CD4-positive, alpha-beta T cell treated with Interleukin-6 at 100 ng/mL for 8 hours (primary cell): ENCODE results near the gene COMT.
A peak's percentile ranks its signal among the peaks of the same experiment; 100 is the strongest.

ENCODE experiments used
- DNase-seq: peaks from one replicate; pipeline ENCODE4 v3.0.0-alpha.2; 2020; ENCODE audit warnings: mixed read lengths, low spot score

Gene COMT

DNA sequence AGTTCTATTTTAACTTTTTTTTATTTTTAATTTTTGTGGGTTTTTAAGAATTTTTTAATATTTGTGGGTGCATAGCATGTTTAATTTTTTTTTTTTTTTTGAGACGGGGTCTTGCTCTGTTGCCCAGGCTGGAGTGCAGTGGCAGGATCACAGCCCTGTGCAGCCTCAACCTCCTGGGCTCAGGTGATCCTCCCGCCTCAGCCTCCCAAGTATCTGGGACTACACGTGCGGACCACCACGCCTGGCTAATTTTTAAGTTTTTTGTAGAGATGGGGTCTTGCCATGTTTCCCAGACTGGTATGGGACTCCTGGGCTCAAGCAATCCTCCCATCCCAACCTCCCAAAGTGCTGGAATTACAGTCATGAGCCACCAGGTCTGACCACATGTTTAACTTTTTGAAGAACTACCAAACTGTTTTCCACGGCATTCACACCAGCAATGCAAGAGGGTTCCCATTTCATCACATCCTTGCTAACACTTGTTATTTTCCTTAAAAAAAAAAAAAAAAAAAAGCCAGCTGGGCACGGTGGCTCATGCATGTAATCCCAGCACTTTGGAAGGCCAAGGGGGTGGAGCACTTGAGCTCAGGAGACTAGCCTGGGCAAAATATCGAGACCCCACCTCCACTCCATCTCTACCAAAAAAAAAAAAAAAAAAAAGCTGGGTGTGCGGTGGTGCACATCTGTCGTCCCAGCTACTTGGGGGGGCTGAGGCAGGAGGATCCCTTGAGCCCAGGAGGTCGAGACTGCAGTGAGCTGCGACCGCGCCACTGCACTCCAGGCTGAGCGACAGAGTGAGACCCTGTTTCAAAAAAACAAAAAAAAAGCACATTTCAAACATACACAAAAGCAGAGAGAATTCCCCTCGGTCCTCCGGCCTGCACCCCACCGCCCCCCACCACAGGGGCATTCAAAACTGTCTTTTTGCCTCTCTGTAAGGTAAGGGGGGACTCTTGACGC is 16.8 kb downstream of the COMT start:
- DNase-seq, result no peak

DNA sequence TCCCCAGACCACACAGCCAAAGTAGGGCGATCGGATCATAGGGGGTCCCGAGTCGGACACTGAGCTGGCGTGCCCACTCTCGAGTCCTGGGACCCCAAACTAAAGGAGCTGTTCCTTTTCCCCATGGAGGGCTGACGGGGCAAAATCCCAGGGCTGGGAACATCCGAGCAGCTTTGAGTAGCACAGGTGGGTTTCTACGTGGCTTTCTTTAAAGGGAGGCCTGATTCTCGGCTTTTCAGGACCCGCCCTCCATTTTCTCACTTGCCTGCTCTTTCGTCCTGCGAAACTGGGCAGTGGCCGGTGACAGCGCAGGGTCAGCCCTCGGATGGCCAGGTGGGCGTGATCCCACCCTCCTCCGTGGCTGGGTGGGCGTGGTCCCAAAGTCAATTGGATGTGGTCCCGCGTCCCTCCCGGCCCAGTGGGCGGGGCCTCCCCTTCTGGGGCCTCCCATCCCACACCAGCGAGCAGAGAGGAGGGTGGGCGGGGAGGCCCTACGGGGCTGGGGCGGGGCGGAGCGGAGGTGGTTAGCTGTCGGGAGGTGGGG is 17.5 kb downstream of the COMT start:
- no peak for DNase-seq

DNA sequence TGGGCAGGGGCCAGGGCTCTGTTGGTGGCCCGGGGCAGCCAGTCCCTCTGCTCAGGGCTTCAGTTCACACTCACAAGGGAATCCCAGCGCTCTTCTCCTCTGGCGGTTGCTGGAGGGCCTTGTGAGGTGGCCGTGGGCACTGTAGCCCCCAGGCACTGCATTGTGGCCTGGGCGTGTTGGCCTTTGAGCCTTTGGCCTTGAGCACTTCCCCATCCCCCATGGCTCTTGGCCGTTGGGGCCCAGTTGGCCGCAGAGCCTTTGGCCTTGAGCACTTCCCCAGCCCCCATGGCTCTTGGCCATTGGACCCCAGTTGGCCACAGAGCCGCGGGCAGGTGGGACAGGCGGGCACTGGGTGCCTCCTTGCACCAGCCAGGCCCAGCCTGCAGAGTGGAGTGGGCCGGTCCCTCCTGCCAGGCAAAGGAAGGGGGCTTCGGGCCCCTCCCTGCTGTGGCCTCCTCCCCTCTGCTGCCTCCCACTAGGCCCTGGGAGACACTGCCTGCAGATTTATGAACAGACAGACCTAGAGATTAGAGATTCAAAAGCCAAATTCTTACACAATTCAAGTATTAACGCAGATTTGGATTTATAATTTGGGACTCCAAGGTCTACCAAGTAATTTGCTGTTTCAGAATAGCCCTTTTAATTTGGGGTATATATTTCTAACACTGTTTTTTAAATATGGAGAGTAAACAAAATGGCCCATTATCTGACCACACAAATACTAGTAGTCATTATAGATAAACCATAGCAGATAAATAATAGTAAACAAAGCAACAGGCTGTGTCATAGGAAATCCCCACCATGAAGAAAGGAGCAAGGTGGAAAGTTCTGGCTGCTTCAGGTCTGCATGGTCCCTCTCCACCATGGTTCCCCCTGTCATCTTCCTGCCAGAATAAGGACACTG is 18.3 kb downstream of the COMT start:
- no peak for DNase-seq

DNA sequence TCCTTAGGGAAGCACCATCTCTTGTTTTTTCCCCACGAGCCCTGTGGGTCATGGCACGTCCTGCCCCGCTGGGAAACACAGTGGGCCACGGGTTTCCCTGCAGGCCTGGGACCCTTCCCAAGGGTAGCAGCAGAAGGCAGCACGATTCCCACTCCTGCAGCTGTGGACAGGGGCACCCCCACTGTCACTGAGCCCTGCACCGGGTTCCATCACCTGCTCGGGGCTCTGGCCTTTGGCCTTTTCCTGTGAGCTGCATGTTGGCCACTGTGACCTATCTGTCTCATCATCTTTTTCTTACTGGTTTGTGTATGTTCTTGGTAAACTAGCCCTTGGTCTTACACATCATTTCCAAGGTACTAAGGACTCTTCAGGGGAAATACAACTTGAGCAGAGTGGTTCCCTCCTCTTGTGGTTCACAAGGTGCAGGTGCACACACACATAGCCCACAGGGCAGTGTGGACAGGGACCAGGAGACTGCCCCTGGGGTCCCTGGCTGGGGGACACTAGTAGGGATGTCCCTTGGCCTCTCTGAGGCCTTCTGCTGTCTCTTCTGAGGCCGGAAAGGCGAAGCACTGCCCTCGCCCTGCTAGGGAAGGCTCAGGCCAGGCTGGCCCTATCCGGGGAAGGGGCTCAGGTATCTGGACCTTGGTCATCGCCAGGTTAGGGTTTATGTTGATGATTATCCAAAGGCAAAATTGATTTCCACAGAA is 19.1 kb downstream of the COMT start:
- no peak for DNase-seq

DNA sequence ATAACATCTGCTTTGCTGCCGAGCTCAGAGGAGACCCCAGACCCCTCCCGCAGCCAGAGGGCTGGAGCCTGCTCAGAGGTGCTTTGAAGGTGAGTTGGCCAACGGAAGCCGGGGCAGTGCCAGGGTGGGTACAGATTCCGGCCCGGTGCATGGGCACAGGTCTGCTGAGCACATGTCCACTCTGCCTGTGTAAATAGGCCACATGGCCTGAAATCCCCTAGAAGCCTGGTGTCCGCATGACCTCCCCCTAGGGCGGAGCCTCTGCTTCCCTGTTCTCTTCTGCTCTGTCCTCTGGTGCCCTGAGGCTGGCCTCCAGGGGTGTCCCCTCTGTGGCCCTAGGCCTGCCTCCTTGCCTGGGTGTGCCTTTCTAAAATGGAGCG is 19.6 kb downstream of the COMT start:
- no peak for DNase-seq

DNA sequence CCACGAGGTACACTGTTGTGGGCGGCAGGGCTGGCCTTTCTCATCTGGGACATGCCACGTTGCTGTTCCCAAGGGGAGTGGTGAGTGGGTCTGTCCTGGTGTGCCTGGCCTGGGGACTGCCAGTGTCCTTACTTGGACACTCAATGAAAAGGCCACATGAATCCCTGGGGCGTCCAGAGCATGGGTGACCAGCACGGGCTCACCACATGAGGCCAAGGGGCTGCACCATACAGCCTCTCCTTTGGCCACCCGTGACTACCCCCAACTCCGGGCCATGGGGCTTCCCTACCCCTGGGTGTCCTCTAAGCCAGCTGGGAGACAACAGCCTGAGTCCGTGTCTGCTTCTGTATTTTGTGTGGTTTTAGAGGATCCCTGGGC is 20.3 kb downstream of the COMT start:
- DNase-seq, result no peak

DNA sequence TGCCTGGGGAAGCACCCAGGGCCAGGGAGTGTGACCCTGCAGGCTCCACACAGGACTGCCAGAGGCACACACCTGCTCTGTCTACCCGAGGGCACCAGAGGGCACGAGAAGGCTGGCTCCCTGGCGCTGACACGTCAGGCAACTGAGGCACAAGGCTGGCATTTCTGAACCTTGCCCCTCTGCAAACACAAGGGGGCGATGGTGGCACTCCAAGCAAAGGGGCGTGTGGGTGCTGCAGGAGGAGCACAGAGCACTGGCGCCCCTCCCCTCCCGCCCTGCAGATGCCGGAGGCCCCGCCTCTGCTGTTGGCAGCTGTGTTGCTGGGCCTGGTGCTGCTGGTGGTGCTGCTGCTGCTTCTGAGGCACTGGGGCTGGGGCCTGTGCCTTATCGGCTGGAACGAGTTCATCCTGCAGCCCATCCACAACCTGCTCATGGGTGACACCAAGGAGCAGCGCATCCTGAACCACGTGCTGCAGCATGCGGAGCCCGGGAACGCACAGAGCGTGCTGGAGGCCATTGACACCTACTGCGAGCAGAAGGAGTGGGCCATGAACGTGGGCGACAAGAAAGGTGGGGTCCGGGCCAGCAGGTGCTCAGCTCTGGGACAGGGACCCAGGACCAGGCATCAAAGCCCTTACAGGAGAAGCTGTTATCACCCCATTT is 20.8 kb downstream of the COMT start:
- DNase-seq, result peak; percentile 36

DNA sequence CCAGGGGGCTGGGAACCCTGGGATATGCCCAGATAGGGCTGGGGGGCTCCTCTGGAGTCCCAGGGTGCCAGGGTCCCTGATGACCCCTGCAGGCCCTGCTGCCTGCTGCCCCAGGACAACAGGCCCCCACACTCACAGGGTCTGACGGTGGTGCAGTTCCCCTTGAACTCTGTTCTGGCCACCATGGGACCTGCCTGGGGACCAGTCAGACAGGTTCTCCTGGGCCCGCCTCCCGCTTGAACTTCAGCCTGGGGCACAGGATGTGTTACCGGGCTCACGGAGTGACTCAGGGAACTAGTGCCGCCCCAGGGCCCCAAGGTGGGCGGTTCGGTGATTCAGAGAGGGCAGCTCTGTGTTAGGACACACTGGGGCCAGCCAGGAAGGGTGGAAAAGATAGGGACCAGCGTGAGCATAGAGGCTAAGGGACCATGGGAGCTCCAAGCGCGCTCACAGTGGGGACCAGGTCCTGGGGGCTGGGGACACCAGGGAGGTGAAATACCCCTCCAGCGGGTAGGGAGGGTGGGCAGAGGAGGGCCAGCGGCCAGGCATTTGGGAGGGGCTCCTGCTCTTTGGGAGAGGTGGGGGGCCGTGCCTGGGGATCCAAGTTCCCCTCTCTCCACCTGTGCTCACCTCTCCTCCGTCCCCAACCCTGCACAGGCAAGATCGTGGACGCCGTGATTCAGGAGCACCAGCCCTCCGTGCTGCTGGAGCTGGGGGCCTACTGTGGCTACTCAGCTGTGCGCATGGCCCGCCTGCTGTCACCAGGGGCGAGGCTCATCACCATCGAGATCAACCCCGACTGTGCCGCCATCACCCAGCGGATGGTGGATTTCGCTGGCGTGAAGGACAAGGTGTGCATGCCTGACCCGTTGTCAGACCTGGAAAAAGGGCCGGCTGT is 21.6 kb downstream of the COMT start:
- DNase-seq, result no peak

DNA sequence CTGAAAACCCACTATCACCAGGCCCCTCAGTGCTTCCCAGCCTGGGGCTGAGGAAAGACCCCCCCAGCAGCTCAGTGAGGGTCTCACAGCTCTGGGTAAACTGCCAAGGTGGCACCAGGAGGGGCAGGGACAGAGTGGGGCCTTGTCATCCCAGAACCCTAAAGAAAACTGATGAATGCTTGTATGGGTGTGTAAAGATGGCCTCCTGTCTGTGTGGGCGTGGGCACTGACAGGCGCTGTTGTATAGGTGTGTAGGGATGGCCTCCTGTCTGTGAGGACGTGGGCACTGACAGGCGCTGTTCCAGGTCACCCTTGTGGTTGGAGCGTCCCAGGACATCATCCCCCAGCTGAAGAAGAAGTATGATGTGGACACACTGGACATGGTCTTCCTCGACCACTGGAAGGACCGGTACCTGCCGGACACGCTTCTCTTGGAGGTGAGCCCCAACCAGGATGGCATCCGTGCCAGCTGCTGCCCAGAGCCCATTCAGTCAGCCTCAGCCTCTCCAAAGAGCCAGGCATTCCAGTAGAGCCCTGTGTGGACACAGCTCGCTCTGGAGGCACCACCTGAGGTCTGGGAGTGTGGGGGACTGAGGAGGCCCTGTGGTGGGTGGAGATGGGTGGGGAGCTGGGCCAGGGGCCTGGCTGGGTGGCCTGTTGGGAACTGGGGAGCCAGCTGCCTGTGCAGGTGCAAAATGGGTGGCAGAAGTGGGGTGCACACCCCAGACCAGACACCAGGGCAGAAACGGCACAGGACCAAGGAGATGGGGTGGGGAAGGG is 22.5 kb downstream of the COMT start:
- no peak for DNase-seq

DNA sequence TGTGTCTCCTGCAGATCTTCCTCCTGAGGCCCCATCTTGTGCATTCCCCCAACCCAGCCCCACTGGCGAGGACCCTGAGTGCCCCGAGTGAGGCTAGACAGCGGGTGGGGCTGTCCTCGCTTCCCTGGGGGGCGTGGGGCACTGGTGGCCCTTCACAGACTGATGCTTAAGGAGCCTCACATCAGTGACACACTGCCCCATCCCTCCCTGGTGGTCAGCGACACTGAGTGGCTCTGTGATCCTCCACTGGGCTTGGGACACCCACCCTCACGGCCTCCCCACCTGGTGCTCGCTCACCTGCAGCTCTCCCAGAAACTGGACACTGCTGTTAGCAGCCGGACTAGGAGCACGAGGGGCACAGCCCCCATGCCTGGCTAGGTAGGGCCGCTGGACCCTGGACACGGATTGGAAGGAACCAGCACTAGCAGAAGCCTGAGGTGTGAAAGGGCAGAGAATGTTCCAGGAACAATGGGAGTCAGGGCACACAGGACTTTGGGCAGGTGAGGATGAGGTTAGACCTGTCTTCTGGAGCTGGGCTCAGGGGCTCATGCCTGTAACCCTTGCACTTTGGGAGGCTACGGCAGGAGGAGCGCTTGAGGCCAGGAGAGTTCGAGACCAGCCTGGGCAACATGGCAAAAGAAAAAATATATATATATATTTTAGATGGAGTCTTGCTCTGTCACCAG is 23.3 kb downstream of the COMT start:
- no peak for DNase-seq

DNA sequence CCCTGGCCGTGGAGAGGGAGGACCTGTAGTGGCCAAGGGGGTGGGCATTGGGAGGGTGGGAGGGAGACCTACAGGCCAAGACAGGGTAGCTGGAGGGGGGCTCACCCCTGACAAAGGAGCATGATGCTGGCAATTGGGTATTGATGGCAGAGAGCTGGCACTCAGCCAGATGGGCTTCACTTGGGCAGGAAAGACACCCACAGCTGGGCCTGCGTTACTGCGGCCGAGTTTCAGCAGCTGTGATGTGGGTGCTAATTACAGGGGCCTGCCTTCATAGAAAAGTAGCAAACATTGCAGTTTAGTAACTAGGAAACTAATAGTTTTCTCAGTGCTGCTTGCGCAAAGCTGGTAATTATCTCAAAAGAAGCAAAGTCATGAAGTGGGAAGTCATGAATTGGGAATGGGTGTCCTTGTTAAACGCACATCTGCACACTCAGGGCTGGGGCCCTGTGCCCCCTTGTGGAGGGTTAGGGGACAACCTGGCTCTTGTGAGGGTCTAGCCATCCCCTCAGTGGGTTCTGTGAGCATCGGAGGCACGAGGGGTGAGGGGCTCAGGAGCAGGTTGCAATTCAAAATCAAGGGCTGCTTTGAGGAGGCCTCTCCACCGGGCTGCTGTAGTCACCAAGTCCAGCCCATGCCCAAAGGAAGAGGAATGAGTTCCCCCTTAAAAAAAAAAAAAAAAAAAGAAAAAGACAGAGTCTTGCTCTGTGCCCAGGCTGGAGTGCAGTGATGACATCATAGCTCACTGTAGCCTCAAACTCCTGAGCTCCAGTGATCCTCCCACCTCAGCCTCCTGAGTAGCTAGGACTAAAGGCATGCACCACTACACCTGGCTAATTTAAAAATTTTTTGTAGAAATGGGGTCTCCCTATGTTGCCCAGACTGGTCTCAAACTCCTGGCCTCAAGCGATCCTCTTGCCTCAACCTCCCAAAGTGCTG is 24.5 kb downstream of the COMT start:
- DNase-seq, result no peak

DNA sequence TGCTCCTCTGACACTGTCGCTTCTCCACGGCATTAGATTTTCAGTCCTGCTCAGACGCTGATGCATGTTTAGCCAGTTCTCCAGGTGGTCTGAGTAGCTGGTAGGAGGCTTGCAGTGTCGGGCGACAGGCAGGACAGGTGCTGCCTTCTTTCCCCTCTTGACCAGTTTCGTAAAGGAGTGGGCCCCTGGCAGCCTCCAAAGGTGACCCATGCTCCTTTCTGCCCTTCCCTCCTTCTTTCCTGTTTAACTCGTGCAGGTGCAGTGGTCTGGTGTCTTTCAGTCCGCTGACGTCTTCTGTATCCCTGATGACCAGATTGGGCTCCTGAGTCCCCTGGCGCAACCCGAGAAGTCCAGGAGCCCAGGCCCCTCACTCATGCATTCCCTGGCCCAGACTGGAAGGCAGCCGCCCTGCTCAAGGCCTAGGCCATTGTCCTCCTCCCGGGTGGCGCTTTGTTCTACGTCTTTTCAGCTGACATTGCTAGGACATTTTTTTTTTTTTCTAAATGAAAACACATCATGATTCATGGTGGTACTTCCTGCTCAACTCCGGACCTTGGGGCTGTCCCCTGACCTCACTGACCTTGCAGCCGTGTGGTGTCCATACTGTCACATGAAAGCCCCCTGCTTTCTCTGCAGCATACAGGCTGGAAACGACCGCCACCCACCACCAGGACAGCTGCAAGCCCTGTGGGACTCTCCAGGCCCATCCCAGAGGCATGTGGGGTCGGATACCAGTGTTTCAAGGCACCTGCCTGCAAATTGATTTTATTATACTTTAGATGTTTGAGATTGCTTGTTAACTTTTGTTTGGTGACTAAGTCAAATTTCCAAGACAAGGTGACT is 25.6 kb downstream of the COMT start:
- DNase-seq, result no peak

DNA sequence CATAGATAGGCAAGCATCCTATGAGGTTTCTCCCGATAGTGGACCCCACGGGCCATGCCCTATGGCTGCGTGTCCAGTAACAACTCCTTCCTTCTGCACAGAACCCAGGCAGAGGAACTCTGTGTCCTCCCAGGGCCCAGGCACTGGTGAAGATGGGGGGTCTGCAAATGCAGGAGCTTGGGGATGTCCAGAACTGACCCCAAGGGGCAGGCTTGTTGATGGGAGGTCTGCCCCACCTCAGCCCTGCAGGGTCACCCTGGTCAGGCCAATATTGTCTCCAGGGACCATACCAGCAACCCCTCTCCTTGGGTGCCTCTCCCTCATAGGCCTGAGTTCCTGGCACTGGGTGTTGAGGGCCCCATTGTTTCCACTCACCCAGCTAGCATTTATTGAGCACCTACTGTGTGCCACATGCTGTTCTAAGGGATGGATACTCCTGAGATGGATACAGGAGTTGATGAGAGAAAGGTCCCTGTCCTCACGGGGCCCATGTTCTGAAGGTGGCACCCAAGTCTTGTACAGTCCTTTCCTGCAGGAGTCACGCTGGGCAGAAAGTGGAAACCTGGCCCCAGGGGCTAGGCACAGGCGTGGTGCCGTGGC is 26.4 kb downstream of the COMT start:
- no peak for DNase-seq

DNA sequence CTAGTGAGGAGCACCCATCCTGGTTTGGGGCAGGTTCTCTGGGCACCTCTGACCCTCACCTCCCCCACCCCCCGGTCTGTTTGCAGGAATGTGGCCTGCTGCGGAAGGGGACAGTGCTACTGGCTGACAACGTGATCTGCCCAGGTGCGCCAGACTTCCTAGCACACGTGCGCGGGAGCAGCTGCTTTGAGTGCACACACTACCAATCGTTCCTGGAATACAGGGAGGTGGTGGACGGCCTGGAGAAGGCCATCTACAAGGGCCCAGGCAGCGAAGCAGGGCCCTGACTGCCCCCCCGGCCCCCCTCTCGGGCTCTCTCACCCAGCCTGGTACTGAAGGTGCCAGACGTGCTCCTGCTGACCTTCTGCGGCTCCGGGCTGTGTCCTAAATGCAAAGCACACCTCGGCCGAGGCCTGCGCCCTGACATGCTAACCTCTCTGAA is 26.9 kb downstream of the COMT start:
- DNase-seq, result no peak

DNA sequence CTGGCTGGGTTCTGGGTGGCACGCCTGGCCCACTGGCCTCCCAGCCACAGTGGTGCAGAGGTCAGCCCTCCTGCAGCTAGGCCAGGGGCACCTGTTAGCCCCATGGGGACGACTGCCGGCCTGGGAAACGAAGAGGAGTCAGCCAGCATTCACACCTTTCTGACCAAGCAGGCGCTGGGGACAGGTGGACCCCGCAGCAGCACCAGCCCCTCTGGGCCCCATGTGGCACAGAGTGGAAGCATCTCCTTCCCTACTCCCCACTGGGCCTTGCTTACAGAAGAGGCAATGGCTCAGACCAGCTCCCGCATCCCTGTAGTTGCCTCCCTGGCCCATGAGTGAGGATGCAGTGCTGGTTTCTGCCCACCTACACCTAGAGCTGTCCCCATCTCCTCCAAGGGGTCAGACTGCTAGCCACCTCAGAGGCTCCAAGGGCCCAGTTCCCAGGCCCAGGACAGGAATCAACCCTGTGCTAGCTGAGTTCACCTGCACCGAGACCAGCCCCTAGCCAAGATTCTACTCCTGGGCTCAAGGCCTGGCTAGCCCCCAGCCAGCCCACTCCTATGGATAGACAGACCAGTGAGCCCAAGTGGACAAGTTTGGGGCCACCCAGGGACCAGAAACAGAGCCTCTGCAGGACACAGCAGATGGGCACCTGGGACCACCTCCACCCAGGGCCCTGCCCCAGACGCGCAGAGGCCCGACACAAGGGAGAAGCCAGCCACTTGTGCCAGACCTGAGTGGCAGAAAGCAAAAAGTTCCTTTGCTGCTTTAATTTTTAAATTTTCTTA is 27.8 kb downstream of the COMT start:
- DNase-seq, result no peak

DNA sequence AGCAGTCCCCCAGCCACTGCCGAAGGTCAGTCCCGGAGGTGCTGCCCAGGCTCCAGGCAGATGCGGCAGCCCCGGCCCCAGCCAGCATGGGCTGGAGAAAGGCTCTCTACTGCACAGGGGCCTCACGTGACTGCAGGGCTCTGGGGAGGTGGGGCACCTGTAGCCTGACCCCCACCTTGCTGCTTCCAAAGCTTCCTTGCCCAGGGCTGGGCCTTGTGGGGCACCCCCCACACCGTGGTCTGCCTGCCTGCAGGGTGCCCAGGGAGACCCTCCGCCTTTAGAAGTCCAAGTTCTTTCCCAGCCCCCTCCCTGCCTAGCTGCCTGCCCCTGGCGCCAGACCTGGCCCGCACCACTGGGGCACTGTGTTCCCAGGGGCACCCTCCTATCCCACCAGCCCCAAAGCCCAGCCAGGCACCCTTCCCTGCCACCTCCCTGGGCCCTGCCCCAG is 28.5 kb downstream of the COMT start:
- no peak for DNase-seq
